ENCODE results near the gene CACNA1G. TPM values are rescaled to one million over a fixed set of nuclear protein-coding genes. Genes with fewer than 3 reads are reported as not detected.

CACNA1G gene
- total RNA-seq, 1 donor from 2014 or later = 0.11 TPM

- no peak for TF ChIP-seq CTCF (IDR thresholded peaks at IDR 0.05)
- H3K4me3 Mint-ChIP-seq (ENCODE audit: unreplicated experiment) = no peak overlapping the region
- H3K27me3 Mint-ChIP-seq (ENCODE audit: unreplicated experiment) = peaks cover 22% of the 10 kb centered on the region
- no peak for DNase-seq (ENCODE audit: extremely low spot score, unreplicated experiment)
- no peaks in the 10 kb centered on the region for H3K4me1 Mint-ChIP-seq (ENCODE audit: unreplicated experiment)
- no peak overlapping the region for H3K27ac Mint-ChIP-seq (ENCODE audit: unreplicated experiment)
- H3K9me3 Mint-ChIP-seq (ENCODE audit: unreplicated experiment) = no peaks in the 10 kb centered on the region
- no peaks in the 10 kb centered on the region for H3K36me3 Mint-ChIP-seq (ENCODE audit: unreplicated experiment)
These were observed 12.0 kb downstream of the CACNA1G start for GRCh38 chr17:50572541-50572940.

GRCh38 chr17:50573866-50574611, 13.5 kb downstream of the CACNA1G start:
- no peak for DNase-seq (ENCODE audit: extremely low spot score, unreplicated experiment)
- no peaks in the 10 kb centered on the region for H3K36me3 Mint-ChIP-seq (ENCODE audit: unreplicated experiment)
- H3K4me3 Mint-ChIP-seq (ENCODE audit: unreplicated experiment) = no peak overlapping the region
- no peaks in the 10 kb centered on the region for H3K9me3 Mint-ChIP-seq (ENCODE audit: unreplicated experiment)
- no peak overlapping the region for H3K27ac Mint-ChIP-seq (ENCODE audit: unreplicated experiment)
- peaks cover 24% of the 10 kb centered on the region for H3K27me3 Mint-ChIP-seq (ENCODE audit: unreplicated experiment)
- no peak for TF ChIP-seq CTCF (IDR thresholded peaks at IDR 0.05)
- no peaks in the 10 kb centered on the region for H3K4me1 Mint-ChIP-seq (ENCODE audit: unreplicated experiment)

- Mint-ChIP-seq H3K4me3 (ENCODE audit: unreplicated experiment) (no peak overlapping the region), H3K4me1 (ENCODE audit: unreplicated experiment) (no peaks in the 10 kb centered on the region), H3K36me3 (ENCODE audit: unreplicated experiment) (no peaks in the 10 kb centered on the region), H3K27me3 (ENCODE audit: unreplicated experiment) (peaks cover 26% of the 10 kb centered on the region), H3K9me3 (ENCODE audit: unreplicated experiment) (no peaks in the 10 kb centered on the region), H3K27ac (ENCODE audit: unreplicated experiment) (no peak overlapping the region)
- DNase-seq (ENCODE audit: extremely low spot score, unreplicated experiment) = no peak
- TF ChIP-seq CTCF (IDR thresholded peaks at IDR 0.05) = no peak
These were observed 15.2 kb downstream of the CACNA1G start for GRCh38 chr17:50575581-50576210.

GRCh38 chr17:50576864-50577263, 16.3 kb downstream of the CACNA1G start:
- Mint-ChIP-seq H3K4me3 (ENCODE audit: unreplicated experiment) (no peak overlapping the region), H3K27me3 (ENCODE audit: unreplicated experiment) (peaks cover 26% of the 10 kb centered on the region), H3K4me1 (ENCODE audit: unreplicated experiment) (peaks cover 2% of the 10 kb centered on the region), H3K9me3 (ENCODE audit: unreplicated experiment) (no peaks in the 10 kb centered on the region), H3K27ac (ENCODE audit: unreplicated experiment) (no peak overlapping the region), H3K36me3 (ENCODE audit: unreplicated experiment) (no peaks in the 10 kb centered on the region)
- DNase-seq (ENCODE audit: extremely low spot score, unreplicated experiment) = no peak
- TF ChIP-seq CTCF (IDR thresholded peaks at IDR 0.05) = no peak

- Mint-ChIP-seq H3K27ac (ENCODE audit: unreplicated experiment) (no peak overlapping the region), H3K36me3 (ENCODE audit: unreplicated experiment) (no peaks in the 10 kb centered on the region), H3K4me3 (ENCODE audit: unreplicated experiment) (no peak overlapping the region), H3K4me1 (ENCODE audit: unreplicated experiment) (peaks cover 2% of the 10 kb centered on the region), H3K9me3 (ENCODE audit: unreplicated experiment) (no peaks in the 10 kb centered on the region), H3K27me3 (ENCODE audit: unreplicated experiment) (peaks cover 25% of the 10 kb centered on the region)
- DNase-seq (ENCODE audit: extremely low spot score, unreplicated experiment) = no peak
- TF ChIP-seq CTCF (IDR thresholded peaks at IDR 0.05) = no peak
These were observed 17.0 kb downstream of the CACNA1G start for GRCh38 chr17:50577451-50577954.

All from osteocyte (in vitro differentiated cells).